ENCODE results near the gene PTCH2. TPM values are rescaled to one million over a fixed set of nuclear protein-coding genes. Genes with fewer than 3 reads are reported as not detected.

Gene PTCH2
- total RNA-seq, 2 donors from 2014 or later, result 0.32 to 31.9 TPM

- H3K36me3 ChIP-seq, result no peaks in the 10 kb centered on the region
- H3K4me3 ChIP-seq, result no peak overlapping the region
- WGBS, result 83% methylated on average over 1 of the region's 1 CpG
- no peaks in the 10 kb centered on the region for H3K4me1 ChIP-seq (replicated peaks)
- H3K27me3 ChIP-seq (replicated peaks; ENCODE audit: insufficient read depth), result no peaks in the 10 kb centered on the region
- no peaks in the 10 kb centered on the region for H3K9me3 ChIP-seq
- H3K27ac ChIP-seq, result no peak overlapping the region
- TF ChIP-seq CTCF (IDR thresholded peaks at IDR 0.05) (no peak), POLR2A (IDR thresholded peaks at IDR 0.05) (no peak), POLR2AphosphoS5 (IDR thresholded peaks at IDR 0.05) (no peak)
- DNase-seq (ENCODE audit: low spot score), result no peak
- intact Hi-C loops (cut with DNase I), result no loop called here
Measured at GRCh38 chr1:44860331-44860730, 17.3 kb upstream of the PTCH2 start.

GRCh38 chr1:44857446-44857845, 14.4 kb upstream of the PTCH2 start:
- no peak overlapping the region for H3K4me3 ChIP-seq
- H3K36me3 ChIP-seq, result no peaks in the 10 kb centered on the region
- no peaks in the 10 kb centered on the region for H3K4me1 ChIP-seq (replicated peaks)
- TF ChIP-seq POLR2A (IDR thresholded peaks at IDR 0.05), result no peak
- TF ChIP-seq POLR2AphosphoS5 (IDR thresholded peaks at IDR 0.05), result no peak
- no peak for TF ChIP-seq CTCF (IDR thresholded peaks at IDR 0.05)
- no peak overlapping the region for H3K27ac ChIP-seq
- WGBS, result 95% methylated on average over 7 of the region's 7 CpGs
- H3K9me3 ChIP-seq, result no peaks in the 10 kb centered on the region
- intact Hi-C loops (cut with DNase I), result no loop called here
- no peaks in the 10 kb centered on the region for H3K27me3 ChIP-seq (replicated peaks; ENCODE audit: insufficient read depth)
- DNase-seq (ENCODE audit: low spot score), result no peak

- no peak for TF ChIP-seq POLR2A (IDR thresholded peaks at IDR 0.05)
- TF ChIP-seq CTCF (IDR thresholded peaks at IDR 0.05), result no peak
- TF ChIP-seq POLR2AphosphoS5 (IDR thresholded peaks at IDR 0.05), result no peak
- intact Hi-C loops (cut with DNase I), result no loop called here
- H3K36me3 ChIP-seq, result no peaks in the 10 kb centered on the region
- no peaks in the 10 kb centered on the region for H3K4me1 ChIP-seq (replicated peaks)
- H3K27ac ChIP-seq, result no peak overlapping the region
- 96% methylated on average over 7 of the region's 7 CpGs for WGBS
- H3K4me3 ChIP-seq, result no peak overlapping the region
- H3K9me3 ChIP-seq, result no peaks in the 10 kb centered on the region
- no peaks in the 10 kb centered on the region for H3K27me3 ChIP-seq (replicated peaks; ENCODE audit: insufficient read depth)
- DNase-seq (ENCODE audit: low spot score), result no peak
Measured at GRCh38 chr1:44855742-44856141, 12.7 kb upstream of the PTCH2 start.

GRCh38 chr1:44854970-44855369, 11.9 kb upstream of the PTCH2 start:
- DNase-seq (ENCODE audit: low spot score), result no peak
- WGBS, result 79% methylated on average over 1 of the region's 1 CpG
- H3K9me3 ChIP-seq, result no peaks in the 10 kb centered on the region
- no peaks in the 10 kb centered on the region for H3K36me3 ChIP-seq
- intact Hi-C loops (cut with DNase I), result no loop called here
- H3K4me1 ChIP-seq (replicated peaks), result no peaks in the 10 kb centered on the region
- no peak for TF ChIP-seq CTCF (IDR thresholded peaks at IDR 0.05)
- no peak for TF ChIP-seq POLR2AphosphoS5 (IDR thresholded peaks at IDR 0.05)
- TF ChIP-seq POLR2A (IDR thresholded peaks at IDR 0.05), result no peak
- H3K27me3 ChIP-seq (replicated peaks; ENCODE audit: insufficient read depth), result no peaks in the 10 kb centered on the region
- H3K27ac ChIP-seq, result no peak overlapping the region
- no peak overlapping the region for H3K4me3 ChIP-seq

GRCh38 chr1:44853201-44853600, 10.1 kb upstream of the PTCH2 start:
- 94% methylated on average over 6 of the region's 6 CpGs for WGBS
- H3K4me1 ChIP-seq (replicated peaks), result no peaks in the 10 kb centered on the region
- DNase-seq (ENCODE audit: low spot score), result no peak
- TF ChIP-seq CTCF (IDR thresholded peaks at IDR 0.05), result no peak
- TF ChIP-seq POLR2AphosphoS5 (IDR thresholded peaks at IDR 0.05), result no peak
- no peak for TF ChIP-seq POLR2A (IDR thresholded peaks at IDR 0.05)
- no peak overlapping the region for H3K27ac ChIP-seq
- H3K9me3 ChIP-seq, result no peaks in the 10 kb centered on the region
- H3K27me3 ChIP-seq (replicated peaks; ENCODE audit: insufficient read depth), result no peaks in the 10 kb centered on the region
- no peaks in the 10 kb centered on the region for H3K36me3 ChIP-seq
- no peak overlapping the region for H3K4me3 ChIP-seq
- intact Hi-C loops (cut with DNase I), result no loop called here

Data from prostate gland (tissue), 2 donors.